ENCODE measurements around the gene RHBDL1. TPM values are rescaled to one million over a fixed set of nuclear protein-coding genes. Genes with fewer than 3 reads are reported as not detected.

Gene RHBDL1
- total and polyA plus RNA-seq, 10 of the 15 experiments (the other 5 are each of a cell fraction or from before 2014, with no cell fraction given), result 0.04 to 1.3 (median 0.65) TPM; not detected in 5

- TF ChIP-seq, protein P1, sequence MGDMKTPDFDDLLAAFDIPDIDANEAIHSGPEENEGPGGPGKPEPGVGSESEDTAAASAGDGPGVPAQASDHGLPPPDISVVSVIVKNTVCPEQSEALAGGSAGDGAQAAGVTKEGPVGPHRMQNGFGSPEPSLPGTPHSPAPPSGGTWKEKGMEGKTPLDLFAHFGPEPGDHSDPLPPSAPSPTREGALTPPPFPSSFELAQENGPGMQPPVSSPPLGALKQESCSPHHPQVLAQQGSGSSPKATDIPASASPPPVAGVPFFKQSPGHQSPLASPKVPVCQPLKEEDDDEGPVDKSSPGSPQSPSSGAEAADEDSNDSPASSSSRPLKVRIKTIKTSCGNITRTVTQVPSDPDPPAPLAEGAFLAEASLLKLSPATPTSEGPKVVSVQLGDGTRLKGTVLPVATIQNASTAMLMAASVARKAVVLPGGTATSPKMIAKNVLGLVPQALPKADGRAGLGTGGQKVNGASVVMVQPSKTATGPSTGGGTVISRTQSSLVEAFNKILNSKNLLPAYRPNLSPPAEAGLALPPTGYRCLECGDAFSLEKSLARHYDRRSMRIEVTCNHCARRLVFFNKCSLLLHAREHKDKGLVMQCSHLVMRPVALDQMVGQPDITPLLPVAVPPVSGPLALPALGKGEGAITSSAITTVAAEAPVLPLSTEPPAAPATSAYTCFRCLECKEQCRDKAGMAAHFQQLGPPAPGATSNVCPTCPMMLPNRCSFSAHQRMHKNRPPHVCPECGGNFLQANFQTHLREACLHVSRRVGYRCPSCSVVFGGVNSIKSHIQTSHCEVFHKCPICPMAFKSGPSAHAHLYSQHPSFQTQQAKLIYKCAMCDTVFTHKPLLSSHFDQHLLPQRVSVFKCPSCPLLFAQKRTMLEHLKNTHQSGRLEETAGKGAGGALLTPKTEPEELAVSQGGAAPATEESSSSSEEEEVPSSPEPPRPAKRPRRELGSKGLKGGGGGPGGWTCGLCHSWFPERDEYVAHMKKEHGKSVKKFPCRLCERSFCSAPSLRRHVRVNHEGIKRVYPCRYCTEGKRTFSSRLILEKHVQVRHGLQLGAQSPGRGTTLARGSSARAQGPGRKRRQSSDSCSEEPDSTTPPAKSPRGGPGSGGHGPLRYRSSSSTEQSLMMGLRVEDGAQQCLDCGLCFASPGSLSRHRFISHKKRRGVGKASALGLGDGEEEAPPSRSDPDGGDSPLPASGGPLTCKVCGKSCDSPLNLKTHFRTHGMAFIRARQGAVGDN (IDR thresholded peaks at IDR 0.05), result peak; percentile 98
- no peak for TF ChIP-seq TAF1 (IDR thresholded peaks at IDR 0.05; ENCODE audit: borderline replicate concordance, low read depth, low read length)
- no peak for TF ChIP-seq ATF7 (IDR thresholded peaks at IDR 0.05; ENCODE audit: low read depth)
- no peak for TF ChIP-seq WRNIP1 (IDR thresholded peaks at IDR 0.05; ENCODE audit: borderline replicate concordance, low read depth, low read length)
- TF ChIP-seq NRF1 (conservative IDR thresholded peaks at IDR 0.05; ENCODE audit: low read depth, low read length), result 0 out of 2 replicates have a peak, but pooled peaks have one; percentile 19
- TF ChIP-seq NBN (IDR thresholded peaks at IDR 0.05), result 0 out of 2 replicates have a peak, but pooled peaks have one; percentile 54
- no peak for TF ChIP-seq RAD51 (IDR thresholded peaks at IDR 0.05)
- no peak for TF ChIP-seq RAD21 (IDR thresholded peaks at IDR 0.05; ENCODE audit: insufficient read depth, low read depth, low read length)
- TF ChIP-seq NR2C1 (IDR thresholded peaks at IDR 0.05), result peak; percentile 61
- no peak for TF ChIP-seq POU2F2 (IDR thresholded peaks at IDR 0.05; ENCODE audit: borderline replicate concordance, low read depth, low read length)
- TF ChIP-seq STAT1 (conservative IDR thresholded peaks at IDR 0.05), result no peak
- no peak for TF ChIP-seq CEBPB (IDR thresholded peaks at IDR 0.05; ENCODE audit: borderline replicate concordance in 1 of 2, low read depth in 2 of 2, low read length in 2 of 2)
- no peak for TF ChIP-seq JUND (IDR thresholded peaks at IDR 0.05; ENCODE audit: low read depth, low read length)
- TF ChIP-seq BCL11A (IDR thresholded peaks at IDR 0.05; ENCODE audit: low read depth, low read length), result no peak
- TF ChIP-seq TCF3 (IDR thresholded peaks at IDR 0.05; ENCODE audit: borderline replicate concordance, insufficient read depth, low read depth, low read length), result no peak
- no peak for TF ChIP-seq SPI1 (IDR thresholded peaks at IDR 0.05; ENCODE audit: borderline replicate concordance, insufficient read depth, low read depth, low read length)
- TF ChIP-seq PKNOX1 (IDR thresholded peaks at IDR 0.05), result peak; percentile 79
- TF ChIP-seq, protein P2, sequence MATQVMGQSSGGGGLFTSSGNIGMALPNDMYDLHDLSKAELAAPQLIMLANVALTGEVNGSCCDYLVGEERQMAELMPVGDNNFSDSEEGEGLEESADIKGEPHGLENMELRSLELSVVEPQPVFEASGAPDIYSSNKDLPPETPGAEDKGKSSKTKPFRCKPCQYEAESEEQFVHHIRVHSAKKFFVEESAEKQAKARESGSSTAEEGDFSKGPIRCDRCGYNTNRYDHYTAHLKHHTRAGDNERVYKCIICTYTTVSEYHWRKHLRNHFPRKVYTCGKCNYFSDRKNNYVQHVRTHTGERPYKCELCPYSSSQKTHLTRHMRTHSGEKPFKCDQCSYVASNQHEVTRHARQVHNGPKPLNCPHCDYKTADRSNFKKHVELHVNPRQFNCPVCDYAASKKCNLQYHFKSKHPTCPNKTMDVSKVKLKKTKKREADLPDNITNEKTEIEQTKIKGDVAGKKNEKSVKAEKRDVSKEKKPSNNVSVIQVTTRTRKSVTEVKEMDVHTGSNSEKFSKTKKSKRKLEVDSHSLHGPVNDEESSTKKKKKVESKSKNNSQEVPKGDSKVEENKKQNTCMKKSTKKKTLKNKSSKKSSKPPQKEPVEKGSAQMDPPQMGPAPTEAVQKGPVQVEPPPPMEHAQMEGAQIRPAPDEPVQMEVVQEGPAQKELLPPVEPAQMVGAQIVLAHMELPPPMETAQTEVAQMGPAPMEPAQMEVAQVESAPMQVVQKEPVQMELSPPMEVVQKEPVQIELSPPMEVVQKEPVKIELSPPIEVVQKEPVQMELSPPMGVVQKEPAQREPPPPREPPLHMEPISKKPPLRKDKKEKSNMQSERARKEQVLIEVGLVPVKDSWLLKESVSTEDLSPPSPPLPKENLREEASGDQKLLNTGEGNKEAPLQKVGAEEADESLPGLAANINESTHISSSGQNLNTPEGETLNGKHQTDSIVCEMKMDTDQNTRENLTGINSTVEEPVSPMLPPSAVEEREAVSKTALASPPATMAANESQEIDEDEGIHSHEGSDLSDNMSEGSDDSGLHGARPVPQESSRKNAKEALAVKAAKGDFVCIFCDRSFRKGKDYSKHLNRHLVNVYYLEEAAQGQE (IDR thresholded peaks at IDR 0.05; ENCODE audit: low read depth, low read length), result no peak
- TF ChIP-seq, protein P3, sequence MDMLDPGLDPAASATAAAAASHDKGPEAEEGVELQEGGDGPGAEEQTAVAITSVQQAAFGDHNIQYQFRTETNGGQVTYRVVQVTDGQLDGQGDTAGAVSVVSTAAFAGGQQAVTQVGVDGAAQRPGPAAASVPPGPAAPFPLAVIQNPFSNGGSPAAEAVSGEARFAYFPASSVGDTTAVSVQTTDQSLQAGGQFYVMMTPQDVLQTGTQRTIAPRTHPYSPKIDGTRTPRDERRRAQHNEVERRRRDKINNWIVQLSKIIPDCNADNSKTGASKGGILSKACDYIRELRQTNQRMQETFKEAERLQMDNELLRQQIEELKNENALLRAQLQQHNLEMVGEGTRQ (IDR thresholded peaks at IDR 0.05; ENCODE audit: borderline replicate concordance, low read depth, low read length), result peak; percentile 12; the same call in 1 of the 2 replicates
- peak; percentile 73 for TF ChIP-seq IKZF1 (conservative IDR thresholded peaks at IDR 0.05)
- no peak for TF ChIP-seq MTA3 (IDR thresholded peaks at IDR 0.05; ENCODE audit: borderline replicate concordance, low read length)
Measured at GRCh38 chr16:695355-696089, 20.1 kb downstream of the RHBDL1 start (continued).
